Kidney (tissue), 14 donors: ENCODE measurements around the gene MRM3. TPM values are rescaled to one million over a fixed set of nuclear protein-coding genes. Genes with fewer than 3 reads are reported as not detected.

ENCODE experiments used
- DNase-seq, 5 donors: peaks; one replicate each; pipeline ENCODE4 v3.0.0-alpha.2; 2013 to 2020
- FAIRE-seq: peaks from 2 replicates; lab custom pipeline; 2012; peaks lifted over from hg19 to GRCh38; lab: Jason Lieb, UNC
- H3K27ac ChIP-seq, 2 donors: one replicate each; pipeline ENCODE4 v1.7.0; 2013; ENCODE audit warnings: low read depth in 2 of 2, low read length in 2 of 2, inconsistent platforms in 1 of 2
- H3K27me3 ChIP-seq: one replicate; pipeline ENCODE4 v1.7.1; 2013; ENCODE audit warnings: low read length, inconsistent platforms; ENCODE audit not compliant: control insufficient read depth, insufficient read depth
- H3K36me3 ChIP-seq, 3 donors: one replicate each; pipeline versions ENCODE4 v1.7.0 to v1.7.1; 2013; ENCODE audit warnings: low read length in 3 of 3, control low read depth in 1 of 3, inconsistent platforms in 1 of 3; ENCODE audit not compliant: insufficient read depth in 3 of 3, control insufficient read depth in 2 of 3
- H3K4me1 ChIP-seq, 3 donors: one replicate each; pipeline versions ENCODE4 v1.7.0 to v1.7.1; 2013; ENCODE audit warnings: low read length in 3 of 3, inconsistent platforms in 1 of 3, low read depth in 1 of 3; ENCODE audit not compliant: control insufficient read depth in 2 of 3, insufficient read depth in 2 of 3
- H3K4me3 ChIP-seq, 3 donors: one replicate each; pipeline versions ENCODE4 v1.7.0 to v1.8.1; 2013; ENCODE audit warnings: low read length in 3 of 3, control low read depth in 1 of 3, inconsistent platforms in 1 of 3
- H3K9ac ChIP-seq, 3 donors: one replicate each; pipeline versions ENCODE4 v1.7.0 to v1.7.1; 2013; ENCODE audit warnings: low read length in 3 of 3, control low read depth in 1 of 3, inconsistent platforms in 1 of 3
- H3K9me3 ChIP-seq, 3 donors: one replicate each; pipeline versions ENCODE4 v1.7.0 to v1.7.1; 2013; ENCODE audit warnings: low read length in 3 of 3, control low read depth in 1 of 3, inconsistent platforms in 1 of 3; ENCODE audit not compliant: control insufficient read depth in 2 of 3, insufficient read depth in 1 of 3
- CTCF ChIP-seq: IDR thresholded peaks from 3 replicates; pipeline ENCODE4 v1.5.1; 2012; ENCODE audit warnings: mild to moderate bottlenecking, moderate library complexity, borderline replicate concordance; ENCODE audit not compliant: insufficient read depth; ENCODE audit errors: extremely low read depth
- intact Hi-C: fragments of 100-400 bp; cut with DNase I; formaldehyde crosslinking; loops from one replicate; pipeline ENCODE4 v1.11.1; 2022
- polyA plus RNA-seq: library from polyadenylated mRNA; stranded (reverse); fragments of 350-450 nt; fragmentation: Illumina TruSeq; extraction: RNeasy Lipid Tissue Mini Kit (QIAGEN cat#74804); gene quantifications from one replicate; pipeline ENCODE4 v1.2.3, GENCODE V29; 2014; ENCODE audit warnings: low read depth, low replicate concordance; ENCODE audit not compliant: insufficient read depth
- total RNA-seq: library from RNA; stranded (reverse); fragmentation: NEBNext Ultra II Directional; extraction: Animal tissue kit (Norgen Biotek cat#: 25700); gene quantifications from one replicate; pipeline ENCODE4 v1.2.1, GENCODE V29; 2021
- donor health status: control.
- donor health status: control.
- donor health status: control.
- donor health status: control.
- donor health status: control.
- donor health status: DM: yes; HTN: yes; CAD: no.
- donor health status: Normal renal cell carcinoma (clear cell type).

Gene MRM3
- total and polyA plus RNA-seq, 2 donors from 2014 or later = 14.4 to 21.3 TPM

- H3K27me3 ChIP-seq = no peaks in the 10 kb centered on the region
- no peak overlapping the region for H3K4me3 ChIP-seq
- DNase-seq (no peak), FAIRE-seq (no peak)
- no peak overlapping the region for H3K27ac ChIP-seq
- TF ChIP-seq CTCF = no peak
- H3K9me3 ChIP-seq = no peaks in the 10 kb centered on the region
- no peaks in the 10 kb centered on the region for H3K36me3 ChIP-seq
- no peaks in the 10 kb centered on the region for H3K4me1 ChIP-seq
- intact Hi-C loops = no loop called here
- H3K9ac ChIP-seq = no peak overlapping the region
Observed at GRCh38 chr17:801660-802059, 19.5 kb downstream of the MRM3 start.

DNA sequence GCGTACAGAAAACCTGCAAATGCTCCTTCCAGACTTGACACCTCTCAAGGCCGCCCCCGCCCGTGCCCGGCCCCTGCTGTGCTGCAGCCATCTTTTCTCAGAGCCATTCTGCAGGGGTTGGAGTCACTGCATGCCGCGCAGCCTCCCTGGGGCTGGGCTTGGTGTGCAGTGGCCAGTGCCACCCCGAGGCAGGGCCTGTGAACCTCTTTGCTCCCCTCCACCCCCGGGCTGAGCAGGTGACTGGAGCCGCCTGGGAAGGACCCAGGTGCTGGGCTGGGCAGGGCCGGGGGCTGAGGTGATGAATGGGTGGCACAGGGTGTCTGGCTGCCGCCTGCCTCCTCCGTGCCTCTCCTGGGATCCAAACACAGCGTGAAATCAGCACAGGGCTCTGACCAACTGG lies 20.3 kb downstream of the MRM3 start:
- TF ChIP-seq CTCF = no peak
- DNase-seq = no peak
- Histone ChIP-seq H3K9me3 (no peaks in the 10 kb centered on the region), H3K4me1 (no peaks in the 10 kb centered on the region), H3K4me3 (no peak overlapping the region), H3K27ac (no peak overlapping the region), H3K9ac (no peak overlapping the region), H3K27me3 (no peaks in the 10 kb centered on the region), H3K36me3 (no peaks in the 10 kb centered on the region)
- intact Hi-C loops = no loop called here
- no peak for FAIRE-seq

GRCh38 chr17:802901-803881 lies 21.0 kb downstream of the MRM3 start:
- DNase-seq (no peak), FAIRE-seq (no peak)
- H3K4me1 ChIP-seq = no peaks in the 10 kb centered on the region
- H3K36me3 ChIP-seq = no peaks in the 10 kb centered on the region
- H3K27ac ChIP-seq = no peak overlapping the region
- intact Hi-C loops = no loop called here
- no peak for TF ChIP-seq CTCF
- H3K9ac ChIP-seq = no peak overlapping the region
- H3K4me3 ChIP-seq = no peak overlapping the region
- H3K27me3 ChIP-seq = no peaks in the 10 kb centered on the region
- no peaks in the 10 kb centered on the region for H3K9me3 ChIP-seq
